ENCODE results near the gene FGD4.

FGD4 gene

DNA sequence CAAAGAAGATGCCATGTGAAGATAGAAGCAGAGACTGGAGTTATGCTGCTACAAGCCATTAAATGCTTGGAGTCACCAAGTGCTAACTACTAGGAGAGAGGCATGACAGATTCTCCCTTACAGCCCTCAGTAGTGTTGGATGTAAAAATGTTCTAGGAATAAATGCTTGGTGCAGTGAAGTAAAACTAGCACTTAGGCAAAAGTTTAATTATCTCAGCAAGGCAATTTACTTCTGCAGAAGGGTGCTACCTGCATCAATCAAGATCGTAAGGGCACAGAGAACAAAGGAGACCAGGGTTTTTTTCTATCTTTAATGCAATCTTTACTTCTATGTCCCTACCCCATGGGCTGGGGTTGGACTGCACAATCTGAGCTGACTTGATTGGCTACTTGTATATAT lies 270.2 kb downstream of the FGD4 start:
- DNase-seq (ENCODE audit: low read depth in 2 of 2, low spot score in 1 of 2): no peak

DNA sequence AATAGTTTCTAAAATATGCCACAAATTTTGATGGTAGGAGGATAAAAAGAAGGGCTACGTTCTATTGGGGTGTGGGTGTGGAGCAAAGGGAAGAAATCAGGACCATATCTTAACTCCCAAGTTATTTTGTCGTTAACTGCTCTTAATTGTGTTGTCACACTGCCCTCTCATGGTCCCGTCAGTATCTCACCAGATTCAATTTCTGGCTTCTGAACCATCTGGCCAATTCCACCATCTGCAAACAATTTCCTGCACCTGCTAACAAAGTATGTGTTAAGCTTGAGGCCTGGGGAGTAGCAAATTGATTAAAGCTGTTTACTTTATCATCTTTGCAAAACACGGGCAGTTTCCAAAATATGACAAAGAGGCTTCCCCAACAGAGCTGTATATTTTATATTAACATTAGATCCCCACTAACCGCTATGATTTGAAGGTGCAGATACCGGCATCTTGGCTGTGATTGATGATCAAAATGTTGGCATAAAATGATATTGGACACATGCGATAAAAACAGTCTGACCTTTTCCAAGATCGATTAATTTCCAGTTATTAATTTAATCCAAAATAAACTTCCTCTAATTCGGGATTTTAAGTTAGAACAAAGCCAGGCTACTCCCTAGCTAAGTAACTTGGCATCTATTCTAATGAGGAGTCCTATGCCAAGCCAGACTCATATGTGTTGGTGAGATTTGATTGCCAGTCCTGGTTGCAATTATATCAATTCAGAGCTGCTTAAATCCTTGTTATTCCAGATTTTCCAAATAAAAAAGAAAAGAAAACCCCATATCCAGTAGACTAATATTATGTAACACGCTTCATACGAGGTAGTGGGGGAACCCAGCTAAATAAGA lies 272.8 kb downstream of the FGD4 start:
- no peak for DNase-seq (ENCODE audit: low read depth in 2 of 2, low spot score in 1 of 2)

DNA sequence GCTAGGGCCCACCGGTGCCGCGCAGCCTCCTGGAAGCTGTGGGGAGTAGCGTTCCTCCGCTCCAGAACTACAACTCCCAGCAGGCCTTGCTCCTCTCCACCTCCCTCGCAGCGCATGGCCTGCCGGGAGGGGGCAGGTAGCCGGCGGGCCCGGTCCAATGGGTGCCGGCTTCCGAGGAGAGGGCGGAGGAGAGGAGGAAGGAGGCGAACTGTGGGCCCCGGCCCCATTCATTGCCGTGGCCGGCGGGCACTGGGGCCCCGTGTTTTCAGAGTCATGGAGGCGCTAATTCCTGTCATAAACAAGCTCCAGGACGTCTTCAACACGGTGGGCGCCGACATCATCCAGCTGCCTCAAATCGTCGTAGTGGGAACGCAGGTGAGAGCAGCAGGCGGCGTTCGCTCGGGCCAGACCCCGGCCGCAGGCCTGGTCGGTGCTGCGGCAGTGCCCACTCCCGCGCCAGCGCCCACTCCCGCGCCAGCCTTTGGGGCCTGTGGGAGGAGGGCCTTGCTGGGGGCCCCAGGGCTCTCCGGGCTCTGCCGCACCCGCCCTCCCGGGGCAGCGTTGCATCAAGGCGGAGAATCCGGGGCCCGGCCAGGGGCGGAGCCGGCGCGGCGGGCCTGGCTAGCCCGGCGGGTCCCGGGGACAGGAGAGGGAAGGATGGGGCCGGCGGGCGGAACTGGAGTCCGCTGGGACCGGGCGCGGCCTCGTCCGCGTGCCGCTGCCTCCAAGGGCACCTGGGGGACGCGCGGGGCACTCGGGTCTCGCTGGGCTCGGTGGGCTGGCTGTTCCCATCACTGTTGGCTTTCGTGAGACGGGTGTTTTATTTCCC lies 279.9 kb downstream of the FGD4 start, which contains the start of gene DNM1L:
Gene DNM1L (plus strand): TSS at position 211 of the 829 bp plus-strand sequence. CDS start 63 bp downstream, at position 274.
- DNase-seq (ENCODE audit: low read depth in 2 of 2, low spot score in 1 of 2): peak; percentile 74 to 83

DNA sequence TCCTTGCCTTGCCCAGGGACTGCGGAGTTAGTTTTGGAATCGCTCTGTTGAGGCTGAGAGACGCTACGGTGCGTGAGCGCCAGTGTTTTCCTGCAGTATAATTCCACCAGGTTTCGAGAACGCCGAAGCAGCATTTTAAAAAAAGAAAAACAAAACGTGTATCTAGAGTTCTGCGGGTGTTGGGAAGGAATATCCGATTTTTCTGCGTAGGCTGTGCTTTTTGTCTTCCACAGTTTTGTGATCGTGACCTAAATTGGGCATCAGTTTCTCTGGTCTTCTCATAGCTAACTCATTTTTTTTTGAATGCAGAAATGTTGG lies 280.5 kb downstream of the FGD4 start:
- DNase-seq (ENCODE audit: low read depth in 2 of 2, low spot score in 1 of 2): no peak

DNA sequence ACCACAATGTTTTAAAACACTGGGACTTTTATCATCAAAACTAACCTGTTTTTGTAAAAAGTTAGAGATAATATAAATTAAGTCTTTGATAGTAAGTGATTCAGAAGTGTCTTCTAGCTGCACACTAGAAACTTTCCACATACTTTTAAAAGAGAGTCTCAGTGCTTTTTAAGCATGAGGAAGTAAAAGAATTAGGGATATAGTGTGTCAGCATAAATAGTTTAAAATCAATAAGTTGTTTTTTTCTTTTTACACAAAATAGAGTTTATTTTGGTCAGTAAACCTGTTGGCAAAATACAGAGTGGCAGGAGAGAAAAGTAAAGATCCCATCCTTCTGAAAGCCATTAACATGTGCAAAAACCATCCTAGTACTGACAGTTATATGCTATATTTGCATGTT lies 281.4 kb downstream of the FGD4 start:
- DNase-seq (ENCODE audit: low read depth in 2 of 2, low spot score in 1 of 2): no peak

DNA sequence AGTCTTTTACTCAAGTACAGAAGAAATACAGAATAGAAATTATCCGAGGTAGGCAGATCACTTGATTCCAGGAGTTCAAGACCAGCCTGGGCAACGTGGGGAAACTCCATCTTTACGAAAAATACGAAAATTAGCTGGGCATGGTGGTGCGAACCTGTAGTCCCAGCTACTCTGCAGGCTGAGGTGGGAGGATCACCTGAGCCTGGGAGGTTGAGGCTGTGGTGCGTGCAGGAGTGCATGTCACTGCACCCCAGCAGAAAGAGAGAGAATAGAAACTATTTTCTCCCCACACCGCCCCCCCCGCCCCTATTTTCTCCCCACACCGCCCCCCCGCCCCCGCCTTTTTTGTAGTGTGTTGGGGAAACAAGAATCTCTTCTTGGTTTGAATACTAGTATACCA lies 281.9 kb downstream of the FGD4 start:
- no peak for DNase-seq (ENCODE audit: low read depth in 2 of 2, low spot score in 1 of 2)

DNA sequence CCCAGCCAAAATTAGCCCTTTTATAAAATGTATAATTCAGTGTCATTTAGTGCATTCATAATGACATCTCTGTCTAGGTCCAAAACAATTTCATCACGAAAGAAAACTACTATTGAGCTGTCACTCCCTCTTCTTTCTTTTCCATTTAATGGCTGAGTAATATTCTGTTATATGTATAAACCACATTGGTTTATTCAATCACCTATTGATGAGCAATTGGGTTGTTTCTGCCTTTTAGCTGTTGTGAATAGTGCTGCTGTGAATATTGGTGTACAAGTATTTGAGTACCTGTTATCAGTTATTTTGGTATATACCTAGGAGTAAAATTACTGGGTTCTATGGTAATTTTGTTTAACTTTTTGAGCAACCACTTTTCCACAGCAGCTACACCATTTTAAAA lies 287.0 kb downstream of the FGD4 start:
- DNase-seq (ENCODE audit: low read depth in 2 of 2, low spot score in 1 of 2): no peak

DNA sequence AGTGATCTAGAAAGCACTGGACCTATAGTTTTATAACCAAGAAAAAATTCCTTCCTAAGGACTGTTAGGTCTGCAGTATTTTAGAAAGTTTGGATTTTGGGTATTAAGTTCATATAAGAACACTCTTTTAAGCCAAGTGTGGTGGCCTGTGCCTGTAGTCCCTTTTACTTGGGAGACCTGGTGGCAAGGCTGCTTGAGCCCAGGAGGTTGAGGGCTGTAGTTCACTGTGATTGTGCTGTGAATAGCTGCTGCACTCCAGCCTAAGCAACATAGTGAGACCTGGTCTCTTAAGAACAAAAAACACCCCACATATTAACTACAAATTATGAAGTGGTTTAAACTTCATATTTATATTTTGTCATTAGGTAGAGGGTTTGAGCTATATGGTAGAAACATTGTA lies 289.4 kb downstream of the FGD4 start:
- DNase-seq (ENCODE audit: low read depth in 2 of 2, low spot score in 1 of 2): no peak

DNA sequence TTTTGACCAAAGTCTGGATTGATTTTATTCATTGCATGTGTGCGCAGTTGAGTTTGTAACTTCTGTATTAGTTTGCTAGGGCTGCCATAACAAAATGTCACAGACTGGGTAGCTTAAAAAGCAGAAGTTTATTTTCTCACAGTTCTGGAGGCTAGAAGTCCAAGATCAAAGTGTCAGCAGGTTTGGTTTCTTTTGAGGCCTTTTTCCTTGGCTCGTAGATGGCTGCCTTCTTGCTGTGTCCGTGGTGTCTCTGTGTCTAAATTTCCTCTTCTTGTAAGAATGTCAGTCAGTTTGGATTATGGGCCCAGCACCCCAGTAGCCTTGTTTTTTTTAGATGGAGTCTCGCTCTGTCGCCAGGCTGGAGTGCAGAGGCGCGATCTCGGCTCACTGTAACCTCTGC lies 291.6 kb downstream of the FGD4 start:
- no peak for DNase-seq (ENCODE audit: low read depth in 2 of 2, low spot score in 1 of 2)

DNA sequence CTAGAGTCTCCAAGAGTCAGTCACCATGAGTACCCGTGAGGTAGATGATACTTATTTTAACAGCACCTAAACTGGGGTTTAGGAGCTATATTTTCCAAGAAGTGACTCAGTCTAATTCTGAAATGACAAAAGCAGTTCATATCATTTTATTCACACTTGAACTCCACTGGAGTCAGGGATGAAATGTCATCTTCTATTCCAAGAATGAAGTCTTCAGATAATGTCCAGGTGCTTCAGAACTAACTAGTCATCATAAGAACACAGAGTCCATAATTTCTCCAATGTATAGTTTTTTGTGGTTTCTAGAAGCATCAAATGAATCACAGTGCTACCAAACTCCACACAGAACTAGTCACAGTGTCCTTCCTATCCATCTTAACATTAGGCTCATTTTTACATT lies 293.0 kb downstream of the FGD4 start:
- no peak for DNase-seq (ENCODE audit: low read depth in 2 of 2, low spot score in 1 of 2)

DNA sequence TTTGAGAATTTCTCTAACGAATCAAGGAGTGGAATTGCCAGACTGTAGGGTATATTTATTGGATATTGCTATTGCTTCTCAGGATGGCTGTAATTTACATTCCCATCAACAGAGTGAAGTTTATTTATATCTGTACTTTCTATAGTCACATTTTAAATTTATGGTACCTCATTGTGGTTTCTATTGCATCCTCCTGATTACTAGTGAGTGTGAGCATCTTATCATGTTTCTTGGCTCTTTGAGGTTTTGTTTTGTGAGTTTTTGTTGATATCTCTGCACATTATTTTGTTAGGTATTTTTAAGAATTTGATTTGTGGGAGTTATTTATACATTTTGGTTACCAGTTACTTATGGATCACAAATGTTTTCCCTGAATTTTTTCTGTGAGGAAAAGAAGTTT lies 293.7 kb downstream of the FGD4 start:
- no peak for DNase-seq (ENCODE audit: low read depth in 2 of 2, low spot score in 1 of 2)

Measured in stimulated activated CD8-positive, alpha-beta memory T cell treated with anti-CD3 and anti-CD28 coated beads, Interleukin-4, amount 100 ng/mL, for 1 hour (primary cell).